GM19035 (cell line): ENCODE data around the gene SNAP23.

Experiments used
- ATAC-seq: cut with Tn5 transposase; IDR thresholded peaks from one replicate; pipeline ENCODE4 v1.9.1; 2021; ENCODE audit not compliant: unreplicated experiment

The SNAP23 gene

GRCh38 chr15:42495361-42496212 lies at the start of gene SNAP23:
TSS of gene SNAP23 (plus strand) at chr15:42495634. CDS start at chr15:42511847, 16,213 bp downstream.
- ATAC-seq, result peak; percentile 77

- no peak for ATAC-seq
These were observed 47.8 kb upstream of the SNAP23 start for GRCh38 chr15:42447599-42447998.

DNA sequence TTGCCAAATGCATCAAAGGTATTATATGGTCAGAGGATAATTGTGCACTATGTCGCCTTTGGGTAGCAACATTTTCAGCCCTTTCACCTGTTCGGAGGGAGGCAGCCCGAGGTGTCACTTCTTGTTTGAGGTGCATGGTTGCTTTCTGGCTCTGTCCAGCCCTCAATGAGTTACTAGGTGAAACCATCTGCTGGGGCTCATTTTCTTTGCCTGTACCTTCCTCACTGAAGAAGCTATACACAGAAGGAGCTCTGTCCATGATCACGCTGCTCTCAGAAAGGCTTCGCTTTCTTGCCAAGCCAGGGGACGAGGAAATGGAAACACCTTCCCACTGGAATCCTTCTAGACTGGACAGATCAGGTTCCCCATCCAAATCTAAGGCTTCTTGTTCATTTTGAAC lies 47.2 kb upstream of the SNAP23 start:
- no peak for ATAC-seq

GRCh38 chr15:42449770-42450424 lies 45.5 kb upstream of the SNAP23 start:
- no peak for ATAC-seq

DNA sequence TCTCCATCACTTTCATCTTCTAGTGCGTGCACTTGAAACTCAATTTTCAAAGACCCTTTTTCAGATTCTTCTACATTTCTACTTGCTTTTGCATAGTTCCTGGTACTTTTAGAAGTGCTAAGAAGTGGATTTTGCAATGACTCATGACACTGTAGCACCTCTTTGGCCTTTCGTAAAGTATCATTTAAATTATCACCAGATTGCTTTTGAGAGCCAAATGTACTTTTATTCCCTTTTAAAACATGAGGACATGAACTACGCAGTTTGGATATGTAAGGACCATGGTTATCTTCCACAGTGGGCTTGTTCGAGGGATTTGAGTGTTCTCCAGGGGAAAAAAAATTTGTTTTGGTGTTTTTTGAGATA lies 45.0 kb upstream of the SNAP23 start:
- ATAC-seq, result no peak

GRCh38 chr15:42453826-42454225 lies 41.6 kb upstream of the SNAP23 start:
- no peak for ATAC-seq

GRCh38 chr15:42456531-42456930 lies 38.9 kb upstream of the SNAP23 start:
- no peak for ATAC-seq

GRCh38 chr15:42456971-42457370 lies 38.5 kb upstream of the SNAP23 start:
- ATAC-seq, result no peak

DNA sequence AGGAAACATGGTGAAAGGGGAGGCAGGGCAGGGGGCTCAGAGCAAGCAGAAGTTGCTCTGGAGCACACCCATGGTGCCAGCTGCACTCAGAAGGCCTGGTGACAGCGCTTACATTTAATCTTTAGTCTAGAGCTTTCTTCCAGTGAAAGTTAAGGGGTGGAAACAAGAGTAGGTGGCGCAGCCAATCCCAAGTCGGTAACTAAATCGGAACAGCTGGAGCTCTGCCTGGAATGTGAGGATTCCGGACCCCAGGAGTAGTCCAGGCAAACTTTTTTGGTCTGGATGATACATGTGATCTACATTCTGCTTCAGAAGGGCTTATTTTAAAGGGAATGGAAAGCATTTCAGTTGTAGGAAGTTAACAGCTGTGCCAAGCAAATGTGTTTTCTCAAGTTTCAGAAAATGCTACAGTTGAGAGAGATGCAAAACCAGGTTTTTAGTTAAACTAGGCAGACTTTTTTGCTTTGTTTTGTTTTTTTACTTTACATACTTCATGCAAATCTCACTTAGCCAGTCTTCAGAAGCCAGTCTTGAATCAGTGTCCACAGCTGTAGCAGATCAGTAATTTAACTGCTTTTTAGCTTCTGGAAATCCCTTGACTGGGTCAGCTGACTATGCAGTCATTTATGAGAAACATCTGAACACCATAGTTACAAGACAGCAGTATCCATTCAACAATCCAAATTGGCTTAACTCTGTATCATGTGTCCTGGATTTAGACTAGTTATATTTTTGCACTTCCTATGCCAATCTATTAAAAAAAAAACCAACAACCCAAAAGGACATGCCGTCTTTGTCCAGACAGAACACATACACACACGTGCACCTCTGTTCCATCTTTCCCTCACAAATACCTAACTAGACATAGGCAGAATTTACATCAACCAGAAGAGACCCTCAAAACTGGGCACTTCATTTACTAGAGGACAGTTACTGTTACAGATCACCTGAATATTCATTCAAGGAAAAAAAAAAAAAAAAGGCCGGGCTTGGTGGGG lies 37.7 kb upstream of the SNAP23 start:
- ATAC-seq, result peak; percentile 64

DNA sequence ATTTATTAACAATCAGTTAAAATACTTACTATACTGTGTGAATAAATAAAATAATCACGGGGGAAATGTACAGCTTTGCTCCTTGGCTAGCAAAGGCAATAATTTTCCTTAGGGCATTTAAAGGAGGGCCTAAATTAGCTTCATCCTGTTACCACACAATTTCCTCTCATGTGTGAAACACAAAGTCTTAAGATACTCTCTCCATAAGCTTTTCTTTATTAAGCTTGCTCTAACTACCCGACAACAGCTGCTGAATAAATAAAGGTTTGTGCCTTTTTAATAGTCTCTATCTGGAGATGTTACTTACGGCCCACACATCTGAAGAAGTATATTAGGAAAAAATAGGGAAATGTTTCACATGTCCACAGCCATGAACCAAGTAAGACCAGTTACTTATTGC lies 34.2 kb upstream of the SNAP23 start:
- ATAC-seq, result no peak

DNA sequence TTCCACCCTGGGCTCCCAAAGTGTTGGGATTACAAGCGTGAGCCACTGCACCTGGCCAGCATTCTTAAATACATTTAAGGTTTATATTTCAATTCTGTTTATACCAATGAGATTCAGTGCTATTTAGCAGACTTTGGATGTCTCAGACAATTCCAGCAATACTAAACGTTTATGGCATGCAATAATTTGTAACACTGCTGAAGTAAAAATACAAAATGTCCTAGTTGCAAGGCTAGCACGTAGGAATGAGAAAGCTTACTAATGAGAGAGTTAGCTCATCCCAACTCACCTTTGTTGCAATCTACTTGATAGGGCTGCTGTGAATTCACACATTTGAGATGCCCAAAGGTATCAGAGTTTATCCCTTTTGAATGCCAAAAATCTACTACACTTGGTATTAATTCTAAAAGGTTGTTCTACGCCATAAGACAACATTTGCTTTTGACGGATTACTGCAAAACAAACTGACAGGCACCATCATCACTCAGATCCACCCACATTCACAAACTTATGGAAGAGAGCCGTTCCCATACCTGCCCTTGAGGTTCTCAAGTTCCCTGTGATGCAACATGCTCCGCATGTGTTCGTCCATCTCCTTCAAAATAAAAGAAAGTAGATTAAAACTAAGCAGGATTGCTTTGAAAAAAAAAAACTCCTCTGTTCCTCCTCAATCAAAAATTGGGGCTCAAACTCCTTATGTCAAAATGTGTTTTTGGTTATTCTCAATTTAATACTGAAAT lies 29.7 kb upstream of the SNAP23 start:
- ATAC-seq, result no peak

DNA sequence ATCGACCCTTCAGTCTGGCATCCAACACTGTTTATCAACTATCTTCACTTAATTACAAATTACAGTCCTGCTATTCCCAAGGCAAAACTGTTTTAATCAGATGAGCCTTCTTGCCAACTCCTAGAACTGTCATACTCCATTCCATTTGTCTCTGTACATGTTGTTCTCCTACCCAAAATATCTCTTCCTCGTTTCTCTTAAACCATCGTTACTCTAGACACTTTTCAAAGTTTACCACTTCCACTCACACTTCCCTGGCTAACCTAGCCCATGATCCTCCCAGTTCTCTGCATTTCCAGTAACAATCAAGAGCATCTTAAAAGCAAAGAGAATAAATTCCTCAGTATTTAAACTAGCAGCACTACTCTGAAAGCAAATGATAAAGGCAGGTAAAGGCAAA lies 24.4 kb upstream of the SNAP23 start:
- ATAC-seq, result no peak

DNA sequence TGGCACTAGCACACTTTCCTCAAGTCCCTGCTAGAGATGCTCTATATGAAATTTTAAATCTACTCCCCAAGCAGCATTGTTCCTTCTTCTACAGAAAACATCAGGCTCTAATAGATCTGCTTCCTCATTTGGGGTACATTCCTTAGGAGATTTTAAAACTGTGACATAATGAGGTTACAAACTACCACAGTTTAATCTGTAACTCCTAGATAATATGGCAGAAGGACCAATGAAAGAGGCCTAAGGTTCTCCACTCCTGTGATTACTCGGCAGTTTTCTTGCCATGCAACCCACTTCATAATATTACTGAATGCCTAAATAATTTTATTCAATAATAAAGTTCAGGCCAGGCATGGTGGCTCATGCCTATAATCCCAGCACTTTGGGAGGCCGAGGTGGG lies 20.6 kb upstream of the SNAP23 start:
- ATAC-seq, result no peak

- ATAC-seq, result no peak
These were observed 12.7 kb upstream of the SNAP23 start for GRCh38 chr15:42482701-42483100.

- no peak for ATAC-seq
These were observed 11.8 kb upstream of the SNAP23 start for GRCh38 chr15:42483677-42484076.

DNA sequence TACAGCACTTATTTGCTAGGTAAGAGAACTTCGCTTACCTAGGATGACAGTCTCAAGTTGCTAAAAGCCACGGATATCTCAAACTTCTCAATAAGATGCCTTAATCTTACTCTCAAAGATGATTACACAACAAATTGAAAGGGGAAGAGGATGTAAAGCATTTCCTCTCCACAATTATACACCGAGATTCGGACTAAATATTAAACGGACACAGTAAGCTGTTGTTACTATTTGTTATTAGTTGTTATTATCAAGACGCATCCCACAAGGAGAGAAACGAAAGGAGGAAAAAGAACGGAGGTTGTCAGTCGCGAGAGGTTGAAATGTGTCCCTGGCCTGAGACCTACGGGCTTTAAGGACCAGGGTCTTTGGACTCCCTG lies 5.2 kb upstream of the SNAP23 start:
- ATAC-seq, result no peak

- ATAC-seq, result peak; percentile 64
These were observed 4.5 kb upstream of the SNAP23 start, which contains the start of gene ZNF106 for GRCh38 chr15:42490671-42491538. TSS of gene ZNF106 (minus strand) at chr15:42491141. CDS start at chr15:42472289, 18,852 bp downstream.

DNA sequence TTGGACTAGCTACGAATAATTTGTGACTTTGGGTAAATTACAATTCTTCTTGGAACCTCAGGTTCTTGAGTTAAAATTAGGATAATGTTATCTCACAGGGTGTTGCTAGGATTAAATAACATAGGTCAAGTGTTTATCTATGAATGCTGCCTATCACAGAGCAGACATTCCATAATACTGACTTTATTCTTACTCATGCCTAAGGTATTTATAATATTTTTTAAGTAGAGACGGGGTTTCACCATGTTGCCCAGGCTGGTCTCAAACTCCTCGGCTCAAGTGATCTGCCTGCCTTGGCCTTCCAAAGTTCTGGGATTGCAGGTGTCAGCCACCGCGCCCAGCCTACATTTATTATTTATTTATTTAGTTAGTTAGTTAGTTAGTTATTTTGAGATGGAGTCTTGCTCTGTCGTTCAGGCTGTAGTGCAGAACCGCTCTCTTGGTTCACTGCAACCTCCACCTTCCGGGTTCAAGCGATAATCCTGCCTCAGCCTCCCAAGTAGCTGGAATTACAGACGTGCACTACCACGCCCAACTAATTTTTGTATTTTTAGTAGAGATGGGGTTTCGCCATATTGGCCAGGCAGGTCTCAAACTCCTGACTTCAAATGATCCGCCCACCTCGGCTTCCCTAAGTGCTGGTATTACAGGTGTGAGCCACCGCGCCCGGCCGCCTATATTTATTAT lies 3.8 kb upstream of the SNAP23 start:
- ATAC-seq, result no peak

DNA sequence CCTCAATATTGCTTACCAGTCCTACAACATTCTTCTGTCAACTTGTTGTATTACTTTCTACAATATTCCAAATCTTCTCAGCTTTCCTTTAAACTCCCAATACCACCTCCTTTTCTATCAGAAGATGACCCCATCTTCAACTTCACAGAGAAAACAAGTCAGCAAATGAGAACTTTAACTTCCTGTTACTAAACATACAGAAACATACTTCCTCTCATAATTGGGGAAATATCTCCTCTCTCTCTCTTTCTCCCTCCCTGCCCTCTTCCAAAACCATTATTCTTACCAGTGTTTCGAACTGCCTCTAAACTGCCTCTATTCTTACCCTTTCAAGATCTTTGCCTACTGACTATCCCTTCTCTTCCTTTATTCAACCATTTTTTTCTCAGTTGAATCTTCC lies 1.8 kb upstream of the SNAP23 start:
- no peak for ATAC-seq
